ENCODE results near the gene NCOA7. TPM values are rescaled to one million over a fixed set of nuclear protein-coding genes. Genes with fewer than 3 reads are reported as not detected.

NCOA7 gene
- total and polyA plus RNA-seq, 7 experiments from 2014 or later, result 12.8 to 55.6 (median 31.9) TPM

DNA sequence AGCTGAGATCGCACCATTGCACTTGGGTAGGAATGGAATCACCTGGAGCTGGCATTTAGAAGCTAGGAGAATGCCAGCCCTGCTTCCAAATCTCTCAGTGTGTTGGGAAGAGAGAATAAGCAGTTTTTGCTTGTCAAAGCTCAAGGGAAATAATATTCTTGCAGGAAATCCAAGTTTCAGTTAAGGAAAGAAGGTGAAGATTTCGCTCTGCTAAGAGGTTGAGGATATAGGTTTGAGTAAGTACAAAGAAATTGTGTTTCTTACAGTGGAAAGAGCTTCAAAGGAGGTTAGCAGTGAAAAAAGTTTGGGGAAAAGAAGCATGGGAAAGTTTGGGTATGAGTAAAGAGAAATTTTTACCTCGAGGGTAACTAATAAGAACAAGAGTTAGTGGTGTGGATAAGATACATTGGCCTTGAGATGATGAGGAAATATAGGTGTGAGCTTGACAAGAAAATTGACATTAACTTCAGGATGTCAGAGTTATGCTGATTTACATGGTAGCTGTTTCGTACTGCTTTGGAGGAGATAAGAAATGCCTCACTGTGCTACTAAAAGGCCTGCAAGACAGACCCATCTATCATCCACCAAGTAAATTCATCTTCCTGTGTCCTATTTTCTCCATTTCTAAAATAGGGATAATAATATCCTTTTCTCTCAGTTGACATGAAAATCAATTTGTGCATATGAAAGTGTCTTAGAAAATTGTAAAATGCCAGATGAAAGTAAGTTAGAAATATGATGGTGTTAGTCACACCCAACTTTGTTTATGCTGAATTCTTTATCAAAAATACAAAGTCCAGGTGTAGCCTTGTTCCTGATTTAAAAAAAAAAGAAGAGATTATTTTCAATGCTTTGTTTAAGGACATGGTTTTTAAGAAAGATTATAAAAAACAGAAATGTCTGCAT lies 153.0 kb downstream of the NCOA7 start:
- ChIA-PET CTCF (interaction anchor here (0.6 kb wide), 2 partner anchors 22 to 829 kb away, joined by 3 read pairs; no protein-coding TSS in a partner anchor), POLR2A (interaction anchor here (0.7 kb wide), 1 partner anchor 25 kb away, joined by 5 read pairs; no protein-coding TSS in a partner anchor)
- peaks cover 0 to 11% (median 7%) of the 10 kb centered on the region in 5 donors for H3K27me3 Mint-ChIP-seq
- no peaks in the 10 kb centered on the region for H3K9me3 ChIP-seq (ENCODE audit: control insufficient read depth in 2 of 3, low read length in 3 of 3)
- H3K36me3 ChIP-seq (ENCODE audit: control insufficient read depth in 2 of 3, insufficient read depth in 3 of 3, low read length in 3 of 3), result no peaks in the 10 kb centered on the region
- ATAC-seq (no peak), DNase-seq (no peak)
- H3K27ac Mint-ChIP-seq, result no peak overlapping the region
- intact Hi-C loops (cut with micrococcal nuclease), result loop anchor here in 1 of 2 donors (2.0 kb wide), 1 partner anchor 19 kb away; no protein-coding TSS in a partner anchor
- H3K36me3 Mint-ChIP-seq, result no peaks in the 10 kb centered on the region
- H3K9me3 Mint-ChIP-seq, result no peaks in the 10 kb centered on the region
- no peaks in the 10 kb centered on the region for H3K4me1 ChIP-seq (ENCODE audit: control insufficient read depth in 2 of 2, insufficient read depth in 2 of 2, low read length in 2 of 2)
- no peak overlapping the region for H3K4me3 ChIP-seq (ENCODE audit: low read length)
- no peak overlapping the region for H3K4me3 Mint-ChIP-seq
- H3K27me3 ChIP-seq (ENCODE audit: control insufficient read depth in 2 of 2, insufficient read depth in 2 of 2, low read length in 2 of 2), result no peaks in the 10 kb centered on the region
- no peak overlapping the region for H3K27ac ChIP-seq (ENCODE audit: low read depth, low read length)
- peaks cover 0 to 14% (median 0%) of the 10 kb centered on the region in 7 donors for H3K4me1 Mint-ChIP-seq

DNA sequence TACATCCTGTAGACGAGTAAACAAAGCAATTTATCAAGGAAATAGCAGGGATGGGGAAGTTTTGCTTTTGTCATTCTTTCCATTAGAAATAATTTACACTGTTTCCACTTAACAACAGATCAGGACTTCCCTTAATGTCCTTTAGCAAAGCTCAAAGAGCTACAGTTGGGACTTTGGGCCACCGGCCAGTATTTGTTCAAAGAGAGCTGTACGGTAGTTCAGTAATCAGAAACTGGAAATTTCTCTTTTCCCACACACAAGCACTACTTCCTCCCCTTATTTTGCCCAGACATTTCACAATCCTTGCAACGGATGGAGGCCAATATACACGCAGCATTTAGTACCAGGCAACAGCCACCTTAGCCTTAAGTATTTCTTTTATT lies 153.7 kb downstream of the NCOA7 start:
- no peaks in the 10 kb centered on the region for H3K36me3 ChIP-seq (ENCODE audit: control insufficient read depth in 2 of 3, insufficient read depth in 3 of 3, low read length in 3 of 3)
- Mint-ChIP-seq H3K27me3 (peaks cover 0 to 8% (median 6%) of the 10 kb centered on the region in 5 donors), H3K27ac (no peak overlapping the region), H3K4me3 (no peak overlapping the region), H3K9me3 (no peaks in the 10 kb centered on the region), H3K4me1 (peaks cover 0 to 10% (median 0%) of the 10 kb centered on the region in 7 donors), H3K36me3 (no peaks in the 10 kb centered on the region)
- intact Hi-C loops (cut with micrococcal nuclease), result loop anchor here in 1 of 2 donors (2.0 kb wide), 1 partner anchor 20 kb away; no protein-coding TSS in a partner anchor
- DNase-seq, result no peak
- no peaks in the 10 kb centered on the region for H3K4me1 ChIP-seq (ENCODE audit: control insufficient read depth in 2 of 2, insufficient read depth in 2 of 2, low read length in 2 of 2)
- H3K4me3 ChIP-seq (ENCODE audit: low read length), result no peak overlapping the region
- no peaks in the 10 kb centered on the region for H3K27me3 ChIP-seq (ENCODE audit: control insufficient read depth in 2 of 2, insufficient read depth in 2 of 2, low read length in 2 of 2)
- ChIA-PET CTCF (no interaction called here), POLR2A (interaction anchor here (0.7 kb wide), 1 partner anchor 26 kb away, joined by 5 read pairs; no protein-coding TSS in a partner anchor)
- no peak overlapping the region for H3K27ac ChIP-seq (ENCODE audit: low read depth, low read length)
- ATAC-seq, result no peak
- H3K9me3 ChIP-seq (ENCODE audit: control insufficient read depth in 2 of 3, low read length in 3 of 3), result no peaks in the 10 kb centered on the region

DNA sequence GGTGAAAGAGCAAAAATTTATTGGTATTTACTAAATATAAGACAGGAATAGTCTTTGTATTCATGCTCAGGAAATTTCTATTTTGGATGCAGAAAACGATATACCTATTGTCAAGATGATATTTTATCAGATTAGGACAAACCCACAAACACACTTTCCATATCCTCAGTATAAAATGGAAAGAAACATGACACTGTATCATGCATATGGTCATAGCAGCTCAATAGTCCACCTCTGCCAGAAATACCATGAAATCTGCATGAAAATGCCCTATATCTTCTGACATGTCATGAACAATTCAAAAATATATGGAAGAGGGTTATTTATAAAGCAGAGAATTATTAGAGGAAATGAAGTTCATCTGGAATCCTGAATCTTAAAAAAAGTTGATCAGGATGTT lies 154.1 kb downstream of the NCOA7 start:
- Histone ChIP-seq H3K4me3 (ENCODE audit: low read length) (no peak overlapping the region), H3K27ac (ENCODE audit: low read depth, low read length) (no peak overlapping the region), H3K36me3 (ENCODE audit: control insufficient read depth in 2 of 3, insufficient read depth in 3 of 3, low read length in 3 of 3) (no peaks in the 10 kb centered on the region), H3K27me3 (ENCODE audit: control insufficient read depth in 2 of 2, insufficient read depth in 2 of 2, low read length in 2 of 2) (no peaks in the 10 kb centered on the region), H3K4me1 (ENCODE audit: control insufficient read depth in 2 of 2, insufficient read depth in 2 of 2, low read length in 2 of 2) (no peaks in the 10 kb centered on the region), H3K9me3 (ENCODE audit: control insufficient read depth in 2 of 3, low read length in 3 of 3) (no peaks in the 10 kb centered on the region)
- ATAC-seq (no peak), DNase-seq (no peak)
- intact Hi-C loops (cut with micrococcal nuclease), result loop anchor here in 1 of 2 donors (2.0 kb wide), 1 partner anchor 20 kb away; no protein-coding TSS in a partner anchor
- H3K4me3 Mint-ChIP-seq, result no peak overlapping the region
- POLR2A ChIA-PET, result interaction anchor here (0.7 kb wide), 1 partner anchor 26 kb away, joined by 5 read pairs; no protein-coding TSS in a partner anchor
- H3K4me1 Mint-ChIP-seq, result peaks cover 0 to 7% (median 0%) of the 10 kb centered on the region in 7 donors
- CTCF ChIA-PET, result no interaction called here
- no peaks in the 10 kb centered on the region for H3K36me3 Mint-ChIP-seq
- peaks cover 0 to 7% (median 6%) of the 10 kb centered on the region in 5 donors for H3K27me3 Mint-ChIP-seq
- H3K9me3 Mint-ChIP-seq, result no peaks in the 10 kb centered on the region
- H3K27ac Mint-ChIP-seq, result no peak overlapping the region

DNA sequence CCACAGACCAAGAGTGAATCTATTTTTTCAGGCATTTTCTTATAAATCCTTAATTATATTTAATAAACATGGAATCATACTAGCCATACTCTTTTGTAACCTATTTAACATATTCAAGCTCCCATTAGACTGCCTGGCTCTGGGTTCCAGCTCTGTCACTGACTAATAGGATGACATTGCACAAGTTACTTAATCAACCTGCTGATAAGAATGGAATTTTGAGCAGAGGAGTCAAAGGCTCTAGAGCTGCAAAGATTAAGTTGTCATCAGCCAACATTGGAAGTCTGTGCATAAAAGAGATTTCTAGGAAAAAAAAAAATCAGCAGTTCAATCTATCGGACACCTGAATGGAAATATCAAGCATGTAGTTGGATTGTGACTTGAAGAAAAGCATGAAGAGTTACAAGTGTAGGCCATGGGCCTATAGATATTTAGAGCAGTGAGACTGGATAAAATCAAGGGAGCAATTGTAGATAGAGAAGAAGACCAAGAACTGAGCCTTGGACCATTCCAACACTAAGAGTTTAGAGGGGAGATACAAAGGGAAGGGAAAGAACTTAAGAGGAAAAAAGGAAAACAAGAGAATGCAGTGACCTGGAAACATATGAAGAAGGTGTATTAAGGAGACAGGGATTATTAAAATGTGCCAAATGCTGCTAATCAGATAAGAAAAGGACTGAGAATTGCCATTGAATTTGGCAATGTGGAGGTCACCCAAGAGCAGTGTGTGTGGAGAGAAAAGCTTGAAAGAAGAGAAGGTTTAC lies 154.8 kb downstream of the NCOA7 start:
- Mint-ChIP-seq H3K27me3 (peaks cover 0 to 7% (median 6%) of the 10 kb centered on the region in 5 donors), H3K27ac (no peak overlapping the region), H3K4me1 (peaks cover 0 to 6% (median 0%) of the 10 kb centered on the region in 7 donors), H3K9me3 (no peaks in the 10 kb centered on the region), H3K4me3 (no peak overlapping the region), H3K36me3 (no peaks in the 10 kb centered on the region)
- no peak overlapping the region for H3K27ac ChIP-seq (ENCODE audit: low read depth, low read length)
- ChIA-PET CTCF (interaction anchor here (0.7 kb wide), 1 partner anchor 11 kb away, joined by 3 read pairs; the partner anchor contains the start of gene HINT3), POLR2A (no interaction called here)
- intact Hi-C loops (cut with micrococcal nuclease), result loop anchor here in 1 of 2 donors (2.0 kb wide), 1 partner anchor 21 kb away; no protein-coding TSS in a partner anchor
- DNase-seq, result no peak
- ATAC-seq, result no peak
- H3K27me3 ChIP-seq (ENCODE audit: control insufficient read depth in 2 of 2, insufficient read depth in 2 of 2, low read length in 2 of 2), result no peaks in the 10 kb centered on the region
- H3K36me3 ChIP-seq (ENCODE audit: control insufficient read depth in 2 of 3, insufficient read depth in 3 of 3, low read length in 3 of 3), result no peaks in the 10 kb centered on the region
- H3K9me3 ChIP-seq (ENCODE audit: control insufficient read depth in 2 of 3, low read length in 3 of 3), result no peaks in the 10 kb centered on the region
- no peaks in the 10 kb centered on the region for H3K4me1 ChIP-seq (ENCODE audit: control insufficient read depth in 2 of 2, insufficient read depth in 2 of 2, low read length in 2 of 2)
- no peak overlapping the region for H3K4me3 ChIP-seq (ENCODE audit: low read length)

DNA sequence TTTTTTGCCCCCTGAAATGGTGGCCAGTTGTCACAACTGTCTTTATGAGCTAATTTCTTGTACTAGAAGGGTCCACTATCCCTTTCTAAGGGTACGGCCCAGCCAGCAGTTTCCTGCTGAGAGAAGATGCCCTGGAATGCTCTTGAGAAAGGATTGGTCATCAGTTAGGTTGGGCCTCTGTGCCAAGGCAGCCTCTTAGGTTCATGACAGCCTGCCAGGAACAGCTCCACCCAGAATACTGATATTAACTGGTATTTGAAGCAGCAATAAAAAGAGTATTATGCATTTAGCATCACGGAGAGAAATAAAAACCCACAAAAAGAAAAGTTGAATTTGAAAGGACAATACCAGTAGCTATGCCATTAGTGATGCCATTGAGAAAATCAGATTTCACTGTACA lies 156.9 kb downstream of the NCOA7 start:
- DNase-seq (no peak), ATAC-seq (no peak)
- Mint-ChIP-seq H3K27me3 (peaks cover 2 to 18% (median 7%) of the 10 kb centered on the region in 5 donors), H3K4me3 (no peak overlapping the region), H3K4me1 (peaks cover 0 to 6% (median 0%) of the 10 kb centered on the region in 7 donors), H3K36me3 (no peaks in the 10 kb centered on the region), H3K27ac (no peak overlapping the region), H3K9me3 (no peaks in the 10 kb centered on the region)
- no peaks in the 10 kb centered on the region for H3K27me3 ChIP-seq (ENCODE audit: control insufficient read depth in 2 of 2, insufficient read depth in 2 of 2, low read length in 2 of 2)
- H3K4me3 ChIP-seq (ENCODE audit: low read length), result no peak overlapping the region
- no peak overlapping the region for H3K27ac ChIP-seq (ENCODE audit: low read depth, low read length)
- no peaks in the 10 kb centered on the region for H3K36me3 ChIP-seq (ENCODE audit: control insufficient read depth in 2 of 3, insufficient read depth in 3 of 3, low read length in 3 of 3)
- ChIA-PET CTCF (interaction anchor here (0.9 kb wide), 1 partner anchor 156 kb away, joined by 3 read pairs; no protein-coding TSS in a partner anchor), POLR2A (interaction anchor here (1.2 kb wide), 1 partner anchor 157 kb away, joined by 5 read pairs; the partner anchor contains the start of gene NCOA7)
- H3K4me1 ChIP-seq (ENCODE audit: control insufficient read depth in 2 of 2, insufficient read depth in 2 of 2, low read length in 2 of 2), result no peaks in the 10 kb centered on the region
- intact Hi-C loops (cut with micrococcal nuclease), result no loop called here
- no peaks in the 10 kb centered on the region for H3K9me3 ChIP-seq (ENCODE audit: control insufficient read depth in 2 of 3, low read length in 3 of 3)

DNA sequence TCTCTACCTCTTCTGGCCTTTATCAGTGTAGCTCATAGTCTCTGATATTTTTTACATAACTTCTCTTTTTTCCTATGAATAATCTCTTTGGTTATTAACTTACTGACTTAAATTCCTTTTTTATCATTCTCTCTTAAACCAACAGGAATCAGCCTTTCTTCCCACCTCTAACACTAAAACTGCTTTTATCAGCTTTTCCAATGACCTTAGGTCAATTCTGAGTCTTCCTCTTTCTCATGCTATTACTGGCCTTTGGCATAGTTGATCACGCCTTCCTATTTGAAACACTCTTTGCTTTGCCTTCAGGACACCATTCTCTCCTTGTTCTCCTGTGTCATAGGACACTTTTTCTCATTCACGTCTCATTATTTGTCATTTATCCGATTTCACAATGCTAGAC lies 157.7 kb downstream of the NCOA7 start:
- Mint-ChIP-seq H3K4me3 (no peak overlapping the region), H3K27ac (no peak overlapping the region), H3K27me3 (peaks cover 0 to 18% (median 7%) of the 10 kb centered on the region in 5 donors), H3K9me3 (no peaks in the 10 kb centered on the region), H3K4me1 (peaks cover 0 to 6% (median 0%) of the 10 kb centered on the region in 7 donors), H3K36me3 (no peaks in the 10 kb centered on the region)
- Histone ChIP-seq H3K4me1 (ENCODE audit: control insufficient read depth in 2 of 2, insufficient read depth in 2 of 2, low read length in 2 of 2) (no peaks in the 10 kb centered on the region), H3K9me3 (ENCODE audit: control insufficient read depth in 2 of 3, low read length in 3 of 3) (no peaks in the 10 kb centered on the region), H3K27ac (ENCODE audit: low read depth, low read length) (no peak overlapping the region), H3K36me3 (ENCODE audit: control insufficient read depth in 2 of 3, insufficient read depth in 3 of 3, low read length in 3 of 3) (no peaks in the 10 kb centered on the region), H3K4me3 (ENCODE audit: low read length) (no peak overlapping the region), H3K27me3 (ENCODE audit: control insufficient read depth in 2 of 2, insufficient read depth in 2 of 2, low read length in 2 of 2) (no peaks in the 10 kb centered on the region)
- DNase-seq (no peak), ATAC-seq (no peak)
- CTCF ChIA-PET, result interaction anchor here (0.9 kb wide), 1 partner anchor 157 kb away, joined by 3 read pairs; no protein-coding TSS in a partner anchor
- intact Hi-C loops (cut with micrococcal nuclease), result no loop called here
- POLR2A ChIA-PET, result interaction anchor here (1.2 kb wide), 1 partner anchor 158 kb away, joined by 5 read pairs; the partner anchor contains the start of gene NCOA7
